HG03095 (cell line): ENCODE results near the gene TSC2.
"Not testable (repeated sequence)": the region's sequence is repeated elsewhere in the genome, so short reads cannot be mapped to it uniquely, and the experiment has no call there.

ENCODE experiments used
- ATAC-seq: cut with Tn5 transposase; IDR thresholded peaks from one replicate; pipeline ENCODE4 v1.9.1; 2021; ENCODE audit warnings: moderate library complexity; ENCODE audit not compliant: unreplicated experiment

The TSC2 gene

DNA sequence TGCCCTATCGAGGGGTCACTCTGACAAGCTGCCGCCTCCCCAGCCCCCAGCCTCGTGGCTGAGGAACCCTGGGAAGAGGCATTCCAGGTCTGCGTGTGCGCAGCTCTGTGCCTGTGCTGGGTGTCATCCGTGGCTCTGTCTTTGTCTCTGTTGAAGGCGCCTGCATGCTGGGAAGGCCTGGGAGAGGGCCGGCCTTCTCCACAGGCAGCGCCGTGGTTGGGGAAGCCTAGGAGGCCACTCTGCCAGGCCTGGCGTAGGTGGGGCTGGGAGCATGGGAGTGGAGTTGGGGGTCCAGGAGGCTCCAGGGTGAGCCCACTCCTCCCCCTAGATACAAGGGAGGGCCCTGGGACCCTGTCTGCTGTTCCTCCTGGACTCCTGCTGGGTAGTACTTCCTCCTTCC, 17.7 kb upstream of the TSC2 start:
- ATAC-seq, result no peak

DNA sequence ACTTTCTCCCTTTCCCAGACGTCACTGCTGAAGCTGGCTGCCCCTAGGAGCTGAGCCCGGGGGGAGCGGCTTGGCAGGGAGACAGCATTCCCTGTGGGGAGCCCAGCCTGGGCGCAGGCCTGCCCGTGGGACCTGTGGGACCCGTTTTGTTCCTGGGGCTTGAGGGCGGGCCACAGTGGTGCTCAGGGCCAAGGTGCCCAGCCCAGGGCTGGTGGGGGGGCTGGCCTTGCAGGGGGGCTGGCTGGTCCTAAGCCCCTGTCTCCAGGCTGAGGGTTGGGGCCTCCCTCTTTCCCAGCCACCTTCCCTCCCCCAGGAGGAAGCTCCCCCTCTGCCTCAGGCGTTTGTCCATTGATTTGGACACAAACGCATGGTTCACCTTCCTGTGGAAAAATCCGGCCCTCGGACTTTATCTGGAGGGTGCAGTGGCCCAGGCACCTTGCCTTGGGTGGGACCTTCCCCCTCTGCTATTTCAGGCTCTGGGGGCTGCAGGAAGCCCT, 16.7 kb upstream of the TSC2 start:
- no peak for ATAC-seq

DNA sequence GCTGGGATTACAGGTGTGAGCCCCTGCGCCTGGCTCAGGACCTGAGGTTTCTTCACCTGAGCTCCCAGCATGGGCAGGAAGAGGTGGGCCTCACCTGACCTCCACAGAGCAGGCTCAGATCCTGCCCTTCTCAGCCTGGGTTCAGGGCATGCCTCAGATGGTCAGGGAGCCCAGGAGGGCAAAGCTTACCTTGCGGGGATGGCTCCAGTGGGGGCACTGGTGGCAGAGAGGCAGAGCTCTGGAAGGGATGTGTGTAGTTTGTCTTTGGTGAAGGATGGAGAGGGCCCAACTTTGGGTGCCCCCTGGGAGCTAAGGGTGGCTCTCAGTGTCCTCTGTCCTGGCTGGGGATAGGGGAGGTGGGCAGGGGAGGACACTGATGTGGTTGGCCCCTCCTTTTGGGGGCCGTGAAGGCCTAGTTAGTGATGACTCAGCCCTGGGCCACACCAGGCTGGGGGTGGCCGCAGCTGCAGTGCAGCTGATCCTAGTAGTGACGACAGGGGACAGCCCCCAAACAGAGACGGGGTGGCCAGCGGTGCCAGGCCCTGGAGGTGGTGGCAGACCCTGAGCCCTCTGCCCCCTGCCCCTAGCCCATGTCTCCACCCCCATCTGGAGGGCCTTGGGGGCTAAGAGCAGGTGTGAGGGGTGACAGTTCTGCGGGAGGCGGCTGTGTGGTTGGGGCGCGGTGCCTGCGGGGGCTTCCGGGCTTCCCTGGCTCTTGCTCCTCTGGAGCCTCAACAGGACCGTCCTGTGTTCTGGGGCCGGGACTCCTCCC, 15.3 kb upstream of the TSC2 start:
- ATAC-seq, result no peak

DNA sequence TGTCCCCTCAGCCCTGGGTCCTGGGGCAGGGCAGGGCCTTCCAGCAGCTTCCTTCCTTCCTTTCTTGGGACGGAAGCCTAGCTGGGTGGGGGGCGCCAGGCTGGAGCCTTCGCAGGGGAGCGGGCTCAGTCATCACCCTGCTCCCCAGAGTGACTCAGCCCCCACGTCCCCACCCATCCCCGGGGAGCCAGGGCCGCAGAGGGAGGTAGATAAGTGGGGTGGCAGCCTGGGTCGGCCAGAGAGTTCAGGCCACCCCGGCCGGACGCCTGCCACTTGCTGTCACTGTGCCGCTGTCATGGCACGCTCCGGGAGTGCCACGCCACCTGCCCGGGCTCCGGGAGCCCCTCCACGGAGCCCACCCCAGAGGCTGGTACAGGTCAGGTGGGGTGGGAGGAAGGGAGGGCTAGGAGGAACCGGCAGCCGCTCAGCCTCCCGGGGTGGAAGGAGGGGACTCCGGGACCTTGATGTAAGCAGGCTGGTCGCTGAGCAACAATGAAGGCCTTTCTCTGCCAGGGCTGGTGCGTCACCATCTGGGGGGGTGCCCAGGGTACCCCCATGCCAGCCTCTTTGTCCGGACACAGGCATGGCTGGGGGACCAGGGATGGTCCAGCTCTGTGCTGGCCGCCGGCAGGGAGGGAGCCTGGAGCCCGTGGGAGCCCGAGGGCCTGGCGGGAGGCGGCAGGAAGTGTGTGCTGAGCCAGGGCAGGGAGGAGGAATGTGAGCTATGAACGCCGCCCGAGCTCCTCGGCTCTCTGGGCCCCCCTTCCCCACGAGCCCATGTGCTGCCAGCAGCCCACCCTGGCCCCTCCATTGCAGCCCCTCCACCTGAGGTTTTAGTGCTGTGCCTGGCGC, 14.5 kb upstream of the TSC2 start:
- no peak for ATAC-seq

DNA sequence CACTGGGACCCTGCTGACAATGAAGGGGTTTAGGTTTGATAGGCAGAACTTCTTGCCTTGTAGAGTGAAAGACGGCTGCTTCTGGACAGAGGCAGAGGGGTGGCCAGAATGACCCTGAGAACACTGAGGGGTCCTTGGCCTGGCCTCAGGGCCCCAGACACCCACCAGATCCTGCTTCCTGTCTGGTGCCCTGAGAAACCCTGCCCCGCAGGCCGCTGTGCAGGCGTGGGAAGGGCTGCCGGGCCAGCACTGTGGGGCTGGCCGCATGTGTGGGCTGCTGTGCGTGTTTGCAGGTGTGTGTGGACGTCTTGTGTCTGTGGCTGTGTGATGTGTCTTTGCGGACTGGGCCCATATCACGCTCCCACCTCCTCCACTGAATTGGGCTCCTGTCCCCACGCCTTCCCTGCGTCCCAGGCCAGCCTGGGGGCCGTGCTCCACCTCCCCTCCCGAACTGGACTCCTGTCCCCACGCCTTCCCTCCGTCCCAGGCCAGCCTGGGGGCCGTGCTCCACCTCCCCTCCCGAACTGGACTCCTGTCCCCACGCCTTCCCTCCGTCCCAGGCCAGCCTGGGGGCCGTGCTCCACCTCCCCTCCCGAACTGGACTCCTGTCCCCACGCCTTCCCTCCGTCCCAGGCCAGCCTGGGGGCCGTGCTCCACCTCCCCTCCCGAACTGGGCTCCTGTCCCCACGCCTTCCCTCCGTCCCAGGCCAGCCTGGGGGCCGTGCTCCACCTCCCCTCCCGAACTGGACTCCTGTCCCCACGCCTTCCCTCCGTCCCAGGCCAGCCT, 13.7 kb upstream of the TSC2 start:
- ATAC-seq, result not testable (repeated sequence)

DNA sequence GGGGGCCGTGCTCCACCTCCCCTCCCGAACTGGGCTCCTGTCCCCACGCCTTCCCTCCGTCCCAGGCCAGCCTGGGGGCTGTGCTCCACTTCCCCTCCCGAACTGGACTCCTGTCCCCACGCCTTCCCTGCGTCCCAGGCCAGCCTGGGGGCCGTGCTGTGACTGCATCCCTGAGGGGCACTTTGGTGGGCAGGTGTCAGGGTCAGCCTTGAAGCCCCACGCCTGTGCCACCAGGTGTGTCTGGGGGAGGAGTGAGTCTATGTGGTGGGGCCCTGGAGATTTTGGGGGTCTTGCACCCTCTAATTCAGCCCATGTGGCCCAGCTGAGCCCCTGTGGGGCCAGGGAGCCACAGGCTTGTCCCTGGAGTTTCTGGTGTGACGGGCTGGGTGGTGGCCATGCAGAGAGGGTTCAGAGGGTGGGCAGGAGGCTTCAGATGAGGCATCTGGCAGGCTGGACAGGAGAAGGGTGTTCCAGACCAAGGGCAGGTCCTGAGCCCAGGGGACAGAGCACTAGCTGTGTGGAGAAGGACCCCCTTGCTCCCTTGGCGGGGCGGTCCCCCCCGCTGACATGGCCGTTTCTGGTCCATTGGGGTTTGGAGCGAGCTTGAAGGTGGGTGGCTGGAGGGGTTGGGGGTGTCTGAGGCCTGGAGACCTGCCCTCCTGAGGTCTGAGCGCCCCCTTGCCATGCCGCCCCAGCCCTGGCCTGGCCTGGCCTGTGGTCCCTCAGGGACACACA, 12.9 kb upstream of the TSC2 start:
- ATAC-seq, result no peak

DNA sequence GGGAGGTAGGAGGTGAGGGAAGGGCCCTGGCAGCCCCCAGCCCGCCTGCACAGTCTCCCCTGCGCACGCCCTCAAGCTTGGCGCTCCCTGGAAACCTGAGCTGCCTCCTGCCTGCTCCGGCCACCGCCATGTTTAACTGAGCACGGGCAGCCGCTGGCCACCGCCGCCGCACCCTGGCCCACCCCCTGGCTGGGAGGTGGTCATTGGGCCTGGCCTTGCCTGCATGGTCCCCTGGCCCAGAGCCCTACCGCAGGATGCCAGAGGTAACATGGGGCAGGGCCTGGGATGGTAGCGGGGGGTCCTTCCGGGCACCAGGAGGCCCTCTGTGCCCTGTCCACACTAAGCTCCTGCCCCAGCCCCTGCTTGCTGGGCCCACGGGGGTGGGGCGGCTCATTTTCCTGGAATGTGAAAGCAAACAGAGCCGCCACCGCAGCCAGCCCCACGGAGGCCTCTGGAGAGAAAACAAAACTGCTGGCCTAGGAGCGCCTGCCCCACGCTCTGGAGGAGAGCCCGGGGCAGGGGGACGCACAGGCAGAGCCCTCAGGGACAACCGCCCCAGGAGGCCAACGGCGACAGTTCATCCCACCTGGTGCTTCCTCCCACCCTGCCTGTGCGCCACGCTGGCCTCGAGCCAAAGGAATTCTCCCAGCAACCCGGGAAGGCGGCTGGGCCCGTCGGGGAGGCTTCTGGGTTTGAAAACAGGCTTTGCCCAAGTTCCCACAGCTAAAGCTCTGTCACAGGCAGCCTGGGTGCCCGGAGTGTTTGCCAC, 12.2 kb upstream of the TSC2 start:
- no peak for ATAC-seq

DNA sequence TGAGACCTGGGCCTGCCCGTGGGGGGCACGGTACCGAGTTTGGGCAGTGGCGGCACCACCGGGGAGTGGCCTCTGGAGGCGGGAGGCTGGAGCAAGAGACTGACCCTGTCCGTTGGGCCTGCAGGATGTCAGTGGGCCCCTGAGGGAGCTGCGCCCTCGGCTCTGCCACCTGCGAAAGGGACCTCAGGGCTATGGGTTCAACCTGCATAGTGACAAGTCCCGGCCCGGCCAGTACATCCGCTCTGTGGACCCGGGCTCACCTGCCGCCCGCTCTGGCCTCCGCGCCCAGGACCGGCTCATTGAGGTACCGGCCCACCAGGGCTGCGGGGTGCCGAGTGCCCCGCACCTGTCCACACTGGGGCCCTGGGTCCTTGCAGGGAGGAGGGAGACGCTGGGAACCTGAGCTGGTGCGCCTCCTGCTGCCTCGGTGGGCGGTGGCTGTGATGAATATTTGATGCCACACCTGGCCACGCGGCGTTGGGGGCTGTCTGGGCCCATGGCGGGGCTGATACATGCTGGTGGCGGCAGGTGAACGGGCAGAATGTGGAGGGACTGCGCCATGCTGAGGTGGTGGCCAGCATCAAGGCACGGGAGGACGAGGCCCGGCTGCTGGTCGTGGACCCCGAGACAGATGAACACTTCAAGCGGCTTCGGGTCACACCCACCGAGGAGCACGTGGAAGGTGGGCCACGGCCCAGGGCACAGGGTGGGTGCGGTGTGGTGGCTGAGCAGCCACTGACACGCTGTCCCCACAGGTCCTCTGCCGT, 11.4 kb upstream of the TSC2 start:
- no peak for ATAC-seq

DNA sequence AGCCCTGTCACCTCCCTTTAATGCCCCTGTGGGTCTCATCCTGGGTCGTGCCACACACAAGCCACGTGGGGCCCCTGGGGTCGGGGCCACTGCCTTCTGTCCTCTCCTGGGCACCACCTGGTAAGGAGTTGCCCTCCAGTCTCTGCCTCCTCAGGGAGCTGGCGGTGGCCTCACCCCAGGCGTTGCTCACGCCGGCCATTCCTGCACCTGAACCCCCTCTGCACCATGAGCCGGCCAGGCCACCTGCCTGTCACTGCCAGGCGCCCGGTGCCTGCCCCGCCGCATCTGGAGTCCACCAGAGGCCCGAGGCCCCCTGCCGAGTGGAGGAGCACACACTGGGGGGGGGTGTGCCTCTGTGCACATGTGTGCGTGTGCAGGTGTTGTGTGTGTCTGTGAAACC, 10.7 kb upstream of the TSC2 start:
- ATAC-seq, result no peak

DNA sequence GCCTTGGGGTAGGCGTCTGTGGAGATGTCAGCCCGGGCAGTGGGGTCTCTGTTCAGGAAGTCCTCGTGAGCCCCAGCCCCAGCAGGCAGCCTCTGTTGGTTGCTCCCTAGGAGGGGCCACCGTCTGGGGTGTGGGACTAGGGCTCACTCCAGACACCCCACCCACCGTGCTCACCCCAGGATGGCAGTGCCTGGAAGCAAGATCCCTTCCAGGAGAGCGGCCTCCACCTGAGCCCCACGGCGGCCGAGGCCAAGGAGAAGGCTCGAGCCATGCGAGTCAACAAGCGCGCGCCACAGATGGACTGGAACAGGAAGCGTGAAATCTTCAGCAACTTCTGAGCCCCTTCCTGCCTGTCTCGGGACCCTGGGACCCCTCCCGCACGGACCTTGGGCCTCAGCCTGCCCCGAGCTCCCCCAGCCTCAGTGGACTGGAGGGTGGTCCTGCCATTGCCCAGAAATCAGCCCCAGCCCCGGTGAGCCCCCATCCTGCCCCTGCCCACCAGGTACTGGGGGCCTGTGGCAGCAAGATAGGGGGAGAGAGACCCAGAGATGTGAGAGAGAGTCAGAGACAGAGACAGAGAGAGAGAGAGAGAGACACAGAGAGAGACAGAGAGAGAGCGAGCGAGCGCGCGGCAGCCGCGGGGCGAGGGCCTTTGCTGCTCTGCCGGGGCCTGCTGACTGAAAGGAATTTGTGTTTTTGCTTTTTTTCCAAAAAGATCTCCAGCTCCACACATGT, 10.0 kb upstream of the TSC2 start:
- ATAC-seq, result no peak

DNA sequence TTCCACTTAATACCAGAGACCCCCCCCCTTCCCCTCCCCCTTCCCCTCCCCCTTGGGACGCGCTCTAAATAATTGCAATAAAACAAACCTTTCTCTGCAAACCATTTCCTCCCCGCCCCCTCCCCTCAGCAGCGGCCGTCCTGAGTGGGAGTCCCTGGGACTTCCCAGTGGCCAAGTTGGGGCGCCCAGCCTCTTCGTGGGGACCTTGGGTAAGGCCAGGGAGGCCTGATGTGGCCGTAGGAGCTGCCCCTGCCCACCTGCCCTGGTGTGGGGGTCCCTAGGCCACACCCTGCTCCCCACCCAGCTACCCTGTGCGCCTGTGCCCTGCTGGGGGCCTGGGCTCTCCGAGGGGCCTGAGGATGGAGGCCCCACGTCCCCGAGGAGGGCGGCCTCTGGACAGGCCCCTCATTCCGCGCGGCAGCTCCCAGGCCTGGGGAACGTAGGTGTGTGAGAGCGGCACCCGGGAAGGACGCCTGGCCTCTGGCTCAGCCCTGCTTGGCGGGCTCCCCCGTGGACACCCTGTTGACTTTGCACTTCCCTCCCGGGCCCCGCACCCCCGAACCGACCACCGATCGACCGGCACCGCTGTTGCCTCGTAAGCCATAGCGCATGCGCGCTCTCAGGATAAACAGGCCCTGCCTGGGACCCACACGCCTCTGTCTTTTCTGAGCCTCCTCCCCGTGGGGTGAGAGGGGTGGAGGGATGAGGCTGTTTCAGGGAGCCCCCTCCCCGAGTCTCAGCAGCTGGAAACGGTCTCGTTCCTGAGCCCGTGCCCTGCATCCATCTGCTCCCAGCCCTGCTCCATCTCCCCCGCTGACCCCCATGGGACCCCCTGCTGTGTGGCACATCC, 9.2 kb upstream of the TSC2 start:
- ATAC-seq, result no peak

DNA sequence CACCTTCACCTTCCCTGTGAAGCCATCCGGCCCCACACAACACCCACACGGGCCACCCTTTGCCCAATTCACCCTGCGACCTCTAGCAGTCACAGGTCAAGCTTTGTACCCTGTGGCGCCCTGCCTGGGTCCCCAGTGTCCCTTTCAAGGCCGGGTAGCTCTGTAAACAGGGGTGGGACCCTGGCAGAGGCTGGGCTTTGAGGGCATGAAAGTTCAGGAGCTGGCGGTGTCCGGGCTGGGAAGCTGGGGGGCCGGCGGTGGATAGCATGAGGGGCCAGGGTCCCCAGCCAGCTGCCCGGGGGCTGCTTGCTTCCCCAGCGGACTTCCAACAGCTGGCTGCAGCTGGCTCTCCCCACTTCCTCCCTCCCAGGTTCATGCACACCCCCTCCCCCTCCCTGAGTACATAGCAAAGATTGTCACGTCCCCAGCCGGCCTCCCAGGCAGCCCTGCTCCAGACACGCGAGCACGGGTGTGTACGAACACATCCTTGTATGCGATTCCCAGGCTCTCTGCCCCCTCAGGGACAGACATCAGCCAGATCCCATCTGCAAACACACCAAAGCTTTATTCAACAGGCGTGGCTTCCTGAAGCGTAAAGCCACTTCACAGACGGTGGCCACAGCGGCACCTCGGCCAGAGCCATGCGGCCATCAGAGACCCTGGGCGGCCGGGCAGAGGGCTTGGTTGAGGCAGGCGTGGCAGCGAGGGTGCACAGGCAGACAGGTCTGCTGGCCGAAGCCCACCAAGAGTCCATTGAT, 8.3 kb upstream of the TSC2 start:
- ATAC-seq, result no peak

DNA sequence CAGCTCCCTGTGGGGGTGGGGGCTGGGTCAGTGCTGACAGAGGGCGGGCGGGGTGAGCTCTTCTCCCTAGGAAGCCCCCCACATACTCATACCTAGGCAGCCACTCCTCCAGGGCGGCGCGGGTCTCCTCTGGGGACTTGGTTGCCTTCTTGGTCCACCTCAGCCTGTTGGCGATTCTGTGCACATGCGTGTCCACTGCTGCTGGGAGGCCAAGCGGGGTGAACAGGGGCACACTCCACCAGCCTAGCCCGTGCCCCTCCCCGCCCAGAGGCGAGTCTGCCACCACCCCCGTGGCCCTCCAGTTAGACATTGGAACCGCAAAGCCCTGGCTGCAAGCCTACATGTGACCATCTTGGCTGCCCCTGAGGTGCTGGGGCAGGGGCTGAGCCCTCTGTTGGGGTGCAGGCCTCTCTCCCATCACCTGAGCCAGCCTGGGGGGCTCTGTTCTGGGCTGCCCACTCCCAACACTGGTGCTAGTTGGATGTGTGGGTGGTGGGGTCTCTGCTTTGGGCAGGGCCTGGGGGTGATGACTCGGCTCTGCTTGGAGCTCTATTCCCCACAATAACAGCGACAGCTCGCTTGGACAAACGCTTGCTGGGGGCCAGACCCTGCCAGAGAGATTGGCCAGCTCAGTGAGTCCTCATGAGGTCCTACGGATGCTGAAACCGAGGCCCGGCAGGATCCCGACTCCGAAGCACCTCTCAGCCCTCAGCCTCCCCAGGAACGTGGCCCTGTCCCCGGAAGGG, 7.6 kb upstream of the TSC2 start:
- no peak for ATAC-seq

DNA sequence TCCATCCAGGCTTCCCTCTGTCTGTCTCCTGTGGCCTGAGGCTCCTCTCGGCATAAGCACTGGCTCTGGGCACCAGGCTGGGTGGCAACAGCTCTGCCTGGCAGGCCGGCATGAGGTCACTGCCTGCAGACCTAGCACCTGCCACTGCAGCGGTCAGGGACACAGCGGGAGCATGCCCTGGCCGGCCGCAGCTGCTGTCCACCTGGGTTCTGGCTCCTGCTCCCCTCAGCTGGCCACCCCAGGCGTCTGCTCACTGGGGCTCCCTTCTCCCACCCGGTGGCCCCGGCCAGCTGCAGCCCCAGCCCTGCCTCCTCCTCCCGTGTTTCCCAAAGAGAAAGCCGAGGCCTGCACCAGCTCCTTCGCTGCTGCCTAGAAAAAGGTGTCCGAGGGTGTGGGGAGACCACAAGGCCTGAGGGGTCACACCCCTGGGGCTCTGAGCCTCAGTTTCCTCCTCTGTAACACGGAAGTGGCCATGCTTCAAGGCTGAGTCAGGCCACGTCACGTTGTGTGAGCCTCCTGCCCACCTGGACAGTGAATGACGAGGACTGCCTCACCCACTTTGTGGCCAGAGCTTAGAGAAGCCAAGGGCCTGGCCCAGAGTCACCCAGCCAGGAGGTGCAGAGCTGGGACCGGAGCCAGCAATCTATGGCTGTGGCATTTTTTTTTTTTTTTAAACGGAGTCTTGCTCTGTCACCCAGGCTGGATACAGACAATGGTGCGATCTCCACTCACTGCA, 6.8 kb upstream of the TSC2 start:
- ATAC-seq, result no peak

DNA sequence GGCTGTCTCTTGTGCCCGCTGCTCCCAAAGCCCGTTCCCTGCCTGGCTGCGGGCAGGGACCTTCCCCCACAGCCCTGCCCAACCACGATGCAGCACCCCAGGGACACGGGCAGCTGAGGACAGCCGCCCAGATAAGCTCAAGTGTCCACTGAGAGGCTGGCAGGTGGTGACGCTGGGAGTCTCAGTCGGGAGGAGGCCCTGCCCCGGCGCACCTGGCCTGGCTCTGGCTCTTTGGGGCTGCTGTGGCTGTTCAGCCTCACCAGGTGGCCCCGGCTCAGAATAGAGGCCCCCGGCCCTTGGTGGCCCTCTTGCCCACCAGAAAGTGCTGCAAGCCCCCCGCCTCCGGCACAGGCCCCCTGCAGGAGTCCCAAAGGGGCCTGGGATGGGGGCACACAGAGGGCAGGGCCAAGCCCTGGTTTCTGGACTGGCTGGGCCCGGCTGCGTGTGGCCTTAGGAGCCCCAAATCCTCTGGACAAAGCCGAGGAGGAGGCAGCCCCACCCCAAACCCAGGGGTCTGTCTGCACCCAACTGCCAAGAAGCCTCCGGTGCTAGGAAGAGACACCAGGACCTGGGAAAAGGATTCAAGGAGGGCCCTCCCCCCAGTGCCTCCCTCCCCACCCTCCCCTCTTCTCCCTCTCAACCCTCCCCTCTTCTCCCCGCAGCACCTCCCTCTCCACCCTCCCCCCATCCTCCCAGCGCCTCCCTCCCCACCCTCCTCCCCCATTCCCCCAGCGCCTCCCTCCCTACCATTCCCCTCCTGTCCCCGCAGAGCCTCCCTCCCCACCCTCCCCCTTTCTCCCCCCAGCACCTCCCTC, 5.4 kb upstream of the TSC2 start:
- ATAC-seq, result no peak
